Measurements from ENCODE around the gene VAV3. TPM values are rescaled to one million over a fixed set of nuclear protein-coding genes. Genes with fewer than 3 reads are reported as not detected.
"Not testable (repeated sequence)": the region's sequence is repeated elsewhere in the genome, so short reads cannot be mapped to it uniquely, and the experiment has no call there.

VAV3 gene
- polyA plus RNA-seq, 1 donor from 2014 or later = 7.9 TPM

DNA sequence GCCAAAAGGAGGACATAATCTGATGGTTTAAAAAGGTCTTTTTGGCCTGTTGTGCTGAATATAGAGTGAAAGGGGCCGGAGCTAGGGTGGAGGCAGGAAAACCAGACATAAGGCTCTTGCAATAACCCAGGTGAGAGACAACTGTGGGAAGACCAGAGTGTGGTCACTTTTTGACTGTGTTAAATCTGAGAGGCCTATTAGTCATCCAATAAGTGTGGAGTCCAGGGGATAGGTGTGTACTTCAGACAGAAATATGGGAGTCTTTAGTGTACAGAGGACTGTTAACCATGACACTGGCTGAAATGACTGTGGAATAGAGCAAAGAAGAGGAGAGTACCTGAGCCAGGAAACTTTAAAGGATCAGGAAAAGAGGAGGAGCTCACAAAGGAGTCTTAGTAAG lies 89.3 kb downstream of the VAV3 start:
- H3K36me3 Mint-ChIP-seq = peaks cover 4% of the 10 kb centered on the region
- H3K27me3 Mint-ChIP-seq = no peaks in the 10 kb centered on the region
- H3K4me1 Mint-ChIP-seq = peaks cover 41 to 69% (median 55%) of the 10 kb centered on the region in 3 donors
- H3K4me3 Mint-ChIP-seq = peak overlapping the region in 2 of 4 donors; percentile 18 to 65
- peaks cover 0 to 9% (median 6%) of the 10 kb centered on the region in 3 donors for H3K9me3 Mint-ChIP-seq
- peak overlapping the region in 1 of 3 donors; percentile 60 for H3K27ac Mint-ChIP-seq

DNA sequence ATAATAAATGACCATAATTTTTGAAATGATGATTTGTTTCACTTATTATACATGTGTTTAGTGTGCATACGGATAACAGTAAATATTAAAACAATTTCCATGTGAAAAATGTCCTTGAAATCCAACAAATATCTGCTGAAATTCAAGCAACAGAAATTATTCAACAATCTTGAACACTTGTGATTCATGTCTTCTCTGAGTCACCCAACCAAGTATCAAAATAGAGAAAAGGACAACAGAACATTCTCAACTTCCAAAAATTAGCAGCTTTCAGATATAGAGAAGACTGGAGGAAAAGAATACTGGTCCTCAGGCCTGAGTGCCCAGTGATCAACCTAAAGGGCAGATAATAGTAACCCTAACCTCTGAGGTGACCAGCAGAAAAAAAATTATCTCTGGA lies 90.8 kb downstream of the VAV3 start:
- Mint-ChIP-seq H3K4me1 (peaks cover 44 to 68% (median 53%) of the 10 kb centered on the region in 3 donors), H3K36me3 (peaks cover 10% of the 10 kb centered on the region), H3K4me3 (no peak overlapping the region), H3K9me3 (peaks cover 0 to 14% (median 6%) of the 10 kb centered on the region in 3 donors), H3K27ac (peak overlapping the region in 1 of 3 donors; percentile 28), H3K27me3 (no peaks in the 10 kb centered on the region)

DNA sequence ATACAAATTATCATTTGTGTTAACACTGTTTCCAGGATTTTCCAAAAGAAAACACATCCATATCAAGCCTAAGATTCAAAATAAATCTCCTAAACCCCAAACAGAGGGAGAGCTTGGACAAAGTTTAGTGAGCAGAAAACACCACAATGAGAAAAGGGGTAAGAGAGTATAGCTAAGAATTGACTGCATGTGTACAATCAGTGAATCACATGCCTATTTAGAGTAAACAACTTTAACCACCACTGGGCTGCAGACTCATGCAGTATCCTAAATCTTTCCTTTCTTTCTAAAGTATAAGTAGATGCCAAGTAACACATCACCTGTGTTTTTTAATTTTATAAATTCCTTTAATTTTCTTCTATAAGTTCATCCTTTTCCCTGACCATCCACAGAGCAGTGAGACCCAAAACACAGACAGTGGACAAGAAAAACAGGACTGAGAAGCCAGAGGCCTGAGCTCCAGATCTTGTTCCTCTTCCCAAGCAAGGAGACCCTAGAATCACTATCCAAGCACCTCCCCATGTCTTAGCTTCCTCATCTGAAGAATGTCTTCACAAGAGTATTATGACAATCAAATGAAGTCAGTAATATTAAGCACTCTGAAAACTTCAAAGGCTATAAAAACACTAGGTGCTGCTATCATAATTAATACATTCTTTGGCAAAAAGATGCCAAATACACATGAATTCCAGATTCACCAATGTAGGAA lies 93.1 kb downstream of the VAV3 start:
- peak overlapping the region in 1 of 3 donors; percentile 1 for H3K27ac Mint-ChIP-seq
- peak overlapping the region in 2 of 4 donors; percentile 34 to 54 for H3K4me3 Mint-ChIP-seq
- no peaks in the 10 kb centered on the region for H3K27me3 Mint-ChIP-seq
- peaks cover 0 to 10% (median 3%) of the 10 kb centered on the region in 3 donors for H3K9me3 Mint-ChIP-seq
- H3K4me1 Mint-ChIP-seq = peaks cover 34 to 63% (median 48%) of the 10 kb centered on the region in 3 donors
- peaks cover 10% of the 10 kb centered on the region for H3K36me3 Mint-ChIP-seq

DNA sequence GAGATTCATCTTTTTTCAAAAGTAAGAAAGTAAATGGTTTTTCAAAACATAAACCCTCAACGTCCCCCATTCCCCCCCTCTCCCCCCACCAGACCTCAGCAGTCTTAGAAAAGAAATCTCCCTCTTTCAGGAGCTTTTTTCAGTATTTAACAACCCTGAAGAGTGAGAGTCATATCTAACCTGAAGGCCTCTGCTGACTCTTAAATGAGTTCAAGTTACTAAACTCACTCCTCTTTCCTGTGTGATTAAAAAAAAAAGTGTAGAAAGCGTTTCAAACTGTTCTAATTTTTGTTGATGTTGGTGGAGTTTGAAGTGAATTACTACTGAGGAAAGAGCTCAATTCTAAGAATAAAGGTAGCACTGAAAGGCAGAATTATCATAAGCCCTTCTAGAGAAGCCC lies 93.7 kb downstream of the VAV3 start:
- peak overlapping the region in 2 of 4 donors; percentile 34 to 54 for H3K4me3 Mint-ChIP-seq
- peak overlapping the region in 1 of 3 donors; percentile 1 for H3K27ac Mint-ChIP-seq
- H3K27me3 Mint-ChIP-seq = no peaks in the 10 kb centered on the region
- H3K36me3 Mint-ChIP-seq = peaks cover 8% of the 10 kb centered on the region
- peaks cover 30 to 62% (median 44%) of the 10 kb centered on the region in 3 donors for H3K4me1 Mint-ChIP-seq
- H3K9me3 Mint-ChIP-seq = peaks cover 0 to 8% (median 1%) of the 10 kb centered on the region in 3 donors

DNA sequence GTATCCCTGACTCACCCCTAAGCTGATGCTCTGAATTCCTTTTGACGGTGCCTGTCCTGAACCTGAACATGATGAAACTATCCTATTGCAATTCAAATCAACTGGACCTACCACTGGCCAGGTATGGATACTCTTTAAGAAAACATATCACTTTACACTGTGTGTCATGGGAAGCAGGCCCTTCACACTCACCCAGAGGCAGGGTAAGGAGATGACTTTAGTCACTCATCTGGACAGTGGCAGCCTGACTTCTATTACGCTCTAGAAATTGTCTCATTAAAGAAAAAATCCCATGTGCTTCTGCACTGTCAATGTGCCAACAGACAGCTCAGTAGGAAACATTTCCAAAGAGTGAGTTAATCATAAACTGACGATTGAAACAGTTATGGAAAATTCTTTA lies 94.3 kb downstream of the VAV3 start:
- Mint-ChIP-seq H3K36me3 (peaks cover 7% of the 10 kb centered on the region), H3K4me3 (peak overlapping the region in 1 of 4 donors; percentile 2), H3K9me3 (peaks cover 0 to 5% (median 0%) of the 10 kb centered on the region in 3 donors), H3K27ac (peak overlapping the region in 1 of 3 donors; percentile 88), H3K27me3 (no peaks in the 10 kb centered on the region), H3K4me1 (peaks cover 25 to 57% (median 42%) of the 10 kb centered on the region in 3 donors)

DNA sequence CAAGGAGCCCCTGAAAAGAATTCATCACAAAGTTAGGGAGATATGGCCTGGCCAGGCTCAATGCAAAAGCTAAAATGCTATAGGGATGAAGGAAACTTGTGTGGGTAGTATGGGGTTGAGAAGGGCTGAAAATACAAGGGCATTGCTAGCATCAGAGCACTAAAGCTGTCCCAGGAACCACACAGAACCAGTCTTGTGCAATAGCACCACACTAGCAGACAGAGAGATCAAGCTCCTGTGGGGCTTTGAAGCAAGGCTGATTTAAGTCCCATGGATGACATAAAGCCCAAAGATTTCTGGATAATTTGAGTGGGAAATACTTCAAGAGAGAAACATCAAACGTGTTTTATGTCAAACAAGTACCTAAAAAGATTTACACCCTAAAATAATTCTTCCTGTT lies 97.1 kb downstream of the VAV3 start:
- H3K27me3 Mint-ChIP-seq = no peaks in the 10 kb centered on the region
- no peak overlapping the region for H3K4me3 Mint-ChIP-seq
- no peak overlapping the region for H3K27ac Mint-ChIP-seq
- peaks cover 12 to 52% (median 35%) of the 10 kb centered on the region in 3 donors for H3K4me1 Mint-ChIP-seq
- H3K9me3 Mint-ChIP-seq = peaks cover 0 to 11% (median 0%) of the 10 kb centered on the region in 3 donors
- peaks cover 6% of the 10 kb centered on the region for H3K36me3 Mint-ChIP-seq

DNA sequence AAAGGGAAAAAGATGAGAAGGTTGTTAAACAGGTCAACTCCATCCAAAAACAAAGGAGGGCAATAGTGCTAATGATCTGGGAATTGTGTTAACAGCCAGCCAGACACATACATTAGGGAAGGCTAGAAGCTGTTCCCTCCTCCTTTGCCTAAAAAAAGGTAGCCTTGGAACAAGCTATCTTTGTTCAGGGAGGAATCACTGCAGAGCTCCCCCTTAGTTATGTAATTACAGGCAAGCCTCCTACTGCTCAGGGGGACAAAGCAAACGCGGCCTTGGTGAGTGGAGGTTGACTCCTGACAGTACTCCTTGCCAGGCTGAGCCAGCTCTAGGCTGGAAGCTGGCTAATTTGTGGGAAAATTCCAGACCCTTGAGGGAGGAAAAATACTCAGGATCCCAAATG lies 97.6 kb downstream of the VAV3 start:
- H3K36me3 Mint-ChIP-seq = peaks cover 6% of the 10 kb centered on the region
- H3K4me3 Mint-ChIP-seq = no peak overlapping the region
- H3K9me3 Mint-ChIP-seq = peaks cover 0 to 11% (median 0%) of the 10 kb centered on the region in 3 donors
- H3K27ac Mint-ChIP-seq = no peak overlapping the region
- H3K4me1 Mint-ChIP-seq = peaks cover 10 to 55% (median 33%) of the 10 kb centered on the region in 3 donors
- H3K27me3 Mint-ChIP-seq = no peaks in the 10 kb centered on the region

DNA sequence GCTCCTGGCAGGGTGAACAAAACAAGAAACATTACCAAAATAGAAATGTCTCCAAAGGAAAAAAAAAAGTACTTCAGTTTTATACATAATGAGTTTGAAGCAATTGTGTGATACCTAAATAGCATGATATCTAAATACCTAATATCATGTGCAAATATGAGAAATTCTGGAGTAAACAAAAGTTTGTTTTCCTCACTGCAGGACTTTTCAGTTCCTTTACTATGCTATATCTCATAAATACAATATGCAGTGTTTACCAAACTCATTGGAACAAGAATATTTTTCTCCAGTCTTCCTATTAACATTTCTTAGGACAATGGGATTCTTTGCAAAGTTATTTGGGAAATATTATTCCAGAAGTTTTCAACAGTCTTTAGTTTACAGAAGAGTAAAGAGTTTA lies 98.1 kb downstream of the VAV3 start:
- Mint-ChIP-seq H3K27me3 (no peaks in the 10 kb centered on the region), H3K4me3 (no peak overlapping the region), H3K9me3 (peaks cover 0 to 11% (median 3%) of the 10 kb centered on the region in 3 donors), H3K27ac (no peak overlapping the region), H3K36me3 (peaks cover 6% of the 10 kb centered on the region), H3K4me1 (peaks cover 11 to 57% (median 35%) of the 10 kb centered on the region in 3 donors)

DNA sequence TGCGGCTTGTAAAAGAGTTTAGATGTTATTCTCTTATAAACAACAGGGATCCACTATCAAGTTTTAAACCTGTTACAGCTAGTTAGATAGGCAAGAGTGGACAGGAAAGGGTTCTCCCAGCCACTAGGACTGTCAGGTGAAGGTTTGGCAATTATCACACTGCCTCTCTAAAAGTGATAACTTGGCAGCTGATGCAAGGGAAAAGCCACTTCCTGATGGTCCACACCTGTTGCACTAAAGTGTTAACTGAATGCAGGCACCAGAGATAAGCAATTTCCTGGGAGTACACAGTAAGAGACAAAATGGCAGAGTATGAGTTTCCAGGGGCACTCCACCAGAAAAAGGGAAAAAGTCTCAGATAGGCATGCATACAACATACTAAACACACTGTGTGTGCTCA lies 99.4 kb downstream of the VAV3 start:
- peaks cover 0 to 16% (median 5%) of the 10 kb centered on the region in 3 donors for H3K9me3 Mint-ChIP-seq
- no peak overlapping the region for H3K27ac Mint-ChIP-seq
- H3K4me1 Mint-ChIP-seq = peaks cover 14 to 56% (median 33%) of the 10 kb centered on the region in 3 donors
- no peak overlapping the region for H3K4me3 Mint-ChIP-seq
- H3K27me3 Mint-ChIP-seq = no peaks in the 10 kb centered on the region
- peaks cover 12% of the 10 kb centered on the region for H3K36me3 Mint-ChIP-seq

DNA sequence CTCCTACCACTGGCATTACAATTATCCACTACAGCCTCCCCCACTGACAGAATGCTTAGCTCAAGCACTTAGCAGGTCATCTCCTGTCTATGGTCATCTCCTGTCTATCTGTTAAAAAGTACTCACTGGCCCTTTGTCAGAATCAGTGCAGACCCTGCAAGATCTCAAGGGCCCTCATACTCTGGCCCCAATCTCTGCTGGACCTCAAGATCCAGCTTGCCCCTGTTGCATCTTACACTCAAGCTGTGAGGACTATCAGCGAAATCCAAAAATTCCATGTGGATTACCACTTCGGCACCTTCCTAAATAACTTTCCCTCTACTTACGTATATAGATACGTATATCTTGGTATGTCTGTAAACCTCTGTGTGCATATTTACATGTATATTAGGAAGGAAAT lies 101.6 kb downstream of the VAV3 start:
- Mint-ChIP-seq H3K4me1 (peaks cover 12 to 51% (median 31%) of the 10 kb centered on the region in 3 donors), H3K9me3 (peaks cover 0 to 12% (median 6%) of the 10 kb centered on the region in 3 donors), H3K36me3 (peaks cover 6% of the 10 kb centered on the region), H3K27me3 (no peaks in the 10 kb centered on the region), H3K27ac (peak overlapping the region in 1 of 3 donors; percentile 36), H3K4me3 (peak overlapping the region in 2 of 4 donors; percentile 21 to 46)

DNA sequence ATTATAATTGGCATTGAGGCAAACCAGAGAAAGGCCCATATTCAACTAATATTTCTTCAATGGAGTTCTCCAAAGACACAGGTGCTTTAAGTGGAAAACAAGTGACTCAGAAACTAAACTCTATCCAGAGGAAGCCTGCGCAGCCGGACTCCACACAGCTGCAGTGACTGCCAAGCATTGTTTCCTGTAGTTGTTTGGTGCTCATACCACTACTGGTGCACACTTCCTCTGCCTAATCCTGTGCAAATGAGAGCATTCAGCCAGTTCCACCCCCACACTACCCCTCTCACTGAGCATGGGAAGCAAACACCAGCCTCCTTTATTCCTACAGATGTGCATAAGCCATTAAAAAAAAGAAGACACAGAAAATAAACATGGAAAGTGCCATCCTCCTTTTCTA lies 102.9 kb downstream of the VAV3 start:
- no peaks in the 10 kb centered on the region for H3K27me3 Mint-ChIP-seq
- peaks cover 12 to 45% (median 27%) of the 10 kb centered on the region in 3 donors for H3K4me1 Mint-ChIP-seq
- H3K9me3 Mint-ChIP-seq = peaks cover 0 to 12% (median 6%) of the 10 kb centered on the region in 3 donors
- peaks cover 6% of the 10 kb centered on the region for H3K36me3 Mint-ChIP-seq
- H3K27ac Mint-ChIP-seq = peak overlapping the region in 1 of 3 donors; percentile 40
- H3K4me3 Mint-ChIP-seq = peak overlapping the region in 2 of 4 donors; percentile 9 to 12

DNA sequence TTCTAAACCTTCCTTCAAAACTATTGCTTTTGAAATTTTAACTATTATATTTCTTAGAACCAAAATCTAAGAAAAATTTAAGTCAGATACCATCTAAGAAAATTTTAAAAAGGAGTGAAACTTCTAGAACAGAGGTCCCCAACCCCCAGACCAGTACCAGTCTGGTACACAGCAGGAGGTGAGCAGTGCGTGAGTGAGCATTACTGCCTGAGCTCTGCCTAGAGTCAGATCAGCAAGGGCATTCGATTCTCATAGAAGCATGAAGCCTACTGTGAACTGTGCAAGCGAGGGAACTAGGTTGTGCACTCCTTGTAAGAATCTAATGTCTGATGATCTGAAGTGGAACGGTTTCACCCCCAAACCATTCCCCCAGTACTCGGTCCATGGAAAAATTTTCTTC lies 106.7 kb downstream of the VAV3 start:
- Mint-ChIP-seq H3K4me1 (peaks cover 8 to 33% (median 21%) of the 10 kb centered on the region in 3 donors), H3K27me3 (no peaks in the 10 kb centered on the region), H3K36me3 (peaks cover 6% of the 10 kb centered on the region), H3K4me3 (no peak overlapping the region), H3K9me3 (peaks cover 0 to 11% (median 10%) of the 10 kb centered on the region in 3 donors), H3K27ac (no peak overlapping the region)

DNA sequence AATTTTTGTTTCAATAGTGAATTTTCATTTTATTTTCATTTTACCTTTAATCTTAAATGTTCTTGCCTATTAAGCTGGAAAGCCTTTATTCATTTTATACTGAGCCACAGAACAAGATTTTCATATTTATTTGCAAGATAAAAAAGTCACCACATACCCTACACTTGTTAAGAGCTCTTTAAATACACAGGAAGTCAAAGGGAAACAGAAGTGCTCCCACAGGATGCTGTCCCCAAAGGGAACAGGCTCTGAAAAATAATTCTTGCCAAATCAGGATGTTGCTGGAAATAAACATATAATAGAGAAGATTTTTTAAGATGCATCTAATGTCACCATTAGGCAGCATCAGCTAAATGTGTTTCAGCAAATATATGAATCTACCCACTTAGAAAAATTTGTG lies 113.6 kb downstream of the VAV3 start:
- Mint-ChIP-seq H3K9me3 (peaks cover 0 to 16% (median 8%) of the 10 kb centered on the region in 3 donors), H3K4me1 (peaks cover 14 to 29% (median 24%) of the 10 kb centered on the region in 3 donors), H3K36me3 (peaks cover 7% of the 10 kb centered on the region), H3K27ac (no peak overlapping the region), H3K4me3 (no peak overlapping the region), H3K27me3 (no peaks in the 10 kb centered on the region)

DNA sequence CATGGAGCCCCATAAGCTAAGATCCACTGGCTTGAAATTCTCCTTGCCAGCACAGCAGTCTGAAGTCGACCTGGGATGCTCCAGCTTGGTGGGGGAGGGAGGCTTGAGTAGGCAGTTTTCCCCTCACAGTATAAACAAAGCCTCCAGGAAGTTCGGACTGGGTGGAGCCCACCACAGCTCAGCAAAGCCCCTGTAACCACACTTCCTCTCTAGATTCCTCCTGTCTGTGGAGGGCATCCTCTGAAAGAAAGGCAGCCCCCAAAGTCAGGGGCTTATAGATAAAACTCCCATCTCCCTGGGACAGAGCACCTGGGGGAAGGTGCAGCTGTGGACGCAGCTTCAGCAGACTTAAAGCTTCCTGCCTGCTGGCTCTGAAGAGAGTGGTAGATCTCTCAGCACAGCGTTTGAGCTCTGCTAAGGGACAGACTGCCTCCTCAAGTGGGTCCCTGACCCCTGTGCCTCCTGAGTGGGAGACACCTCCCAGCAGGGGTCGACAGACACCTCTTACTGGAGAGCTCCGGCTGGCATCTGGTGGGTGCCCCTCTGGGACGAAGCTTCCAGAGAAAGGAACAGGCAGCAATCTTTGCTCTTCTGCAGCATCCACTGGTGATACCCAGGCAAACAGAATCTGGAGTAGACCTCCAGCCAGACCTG lies 120.3 kb downstream of the VAV3 start:
- H3K9me3 Mint-ChIP-seq = peaks cover 2 to 12% (median 10%) of the 10 kb centered on the region in 3 donors
- H3K27me3 Mint-ChIP-seq = not testable (repeated sequence)
- peak overlapping the region; percentile 53 to 88 (median 71) for H3K4me3 Mint-ChIP-seq
- peaks cover 13% of the 10 kb centered on the region for H3K36me3 Mint-ChIP-seq
- H3K27ac Mint-ChIP-seq = peak overlapping the region; percentile 20 to 91 (median 90)
- peaks cover 53 to 62% (median 54%) of the 10 kb centered on the region in 3 donors for H3K4me1 Mint-ChIP-seq

DNA sequence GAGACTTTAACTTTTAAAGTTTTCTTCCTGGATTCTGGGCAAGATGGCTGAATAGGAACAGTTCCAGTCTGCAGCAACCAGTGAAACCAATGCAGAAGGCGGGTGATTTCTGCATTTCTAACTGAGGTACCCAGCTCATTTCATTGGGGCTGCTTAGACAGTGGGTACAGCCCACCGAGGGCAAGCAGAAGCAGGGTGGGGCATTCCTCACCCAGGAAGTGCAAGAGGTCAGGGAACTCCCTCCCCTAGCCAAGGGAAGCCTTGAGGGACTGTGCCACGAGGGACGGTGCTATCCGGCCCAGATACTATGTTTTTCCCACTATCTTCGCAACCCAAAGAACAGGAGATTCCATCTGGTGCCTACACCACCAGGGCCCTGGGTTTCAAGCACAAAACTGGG lies 121.0 kb downstream of the VAV3 start:
- Mint-ChIP-seq H3K9me3 (peaks cover 2 to 12% (median 6%) of the 10 kb centered on the region in 3 donors), H3K27ac (peak overlapping the region; percentile 20 to 91 (median 90)), H3K4me1 (peaks cover 53 to 64% (median 56%) of the 10 kb centered on the region in 3 donors), H3K4me3 (peak overlapping the region; percentile 53 to 88 (median 71)), H3K36me3 (peaks cover 13% of the 10 kb centered on the region), H3K27me3 (peaks cover 2% of the 10 kb centered on the region)

Data from IgD-negative memory B cell (primary cell).